ENCODE data around the gene FSIP1. TPM values are rescaled to one million over a fixed set of nuclear protein-coding genes. Genes with fewer than 3 reads are reported as not detected.

The FSIP1 gene
- total RNA-seq, 3 donors from 2014 or later: 0.22 to 0.69 (median 0.38) TPM

GRCh38 chr15:39597751-39598185, 184.9 kb downstream of the FSIP1 start:
- Mint-ChIP-seq H3K27me3 (ENCODE audit: low read depth) (no peaks in the 10 kb centered on the region), H3K4me1 (ENCODE audit: low read depth) (peaks cover 6% of the 10 kb centered on the region), H3K36me3 (ENCODE audit: insufficient read depth) (peaks cover 3% of the 10 kb centered on the region), H3K4me3 (no peak overlapping the region), H3K9me3 (no peaks in the 10 kb centered on the region)
- ATAC-seq (no peak), DNase-seq (no peak)

GRCh38 chr15:39597336-39597735, 185.3 kb downstream of the FSIP1 start:
- Mint-ChIP-seq H3K9me3 (no peaks in the 10 kb centered on the region), H3K27me3 (ENCODE audit: low read depth) (no peaks in the 10 kb centered on the region), H3K36me3 (ENCODE audit: insufficient read depth) (peaks cover 3% of the 10 kb centered on the region), H3K4me3 (no peak overlapping the region), H3K4me1 (ENCODE audit: low read depth) (peaks cover 6% of the 10 kb centered on the region)
- ATAC-seq (no peak), DNase-seq (no peak)

- Mint-ChIP-seq H3K36me3 (ENCODE audit: insufficient read depth) (peaks cover 3% of the 10 kb centered on the region), H3K4me3 (no peak overlapping the region), H3K9me3 (no peaks in the 10 kb centered on the region), H3K27me3 (ENCODE audit: low read depth) (no peaks in the 10 kb centered on the region), H3K4me1 (ENCODE audit: low read depth) (peaks cover 6% of the 10 kb centered on the region)
- ATAC-seq (no peak), DNase-seq (no peak)
These were observed 186.1 kb downstream of the FSIP1 start for GRCh38 chr15:39596358-39597051.

GRCh38 chr15:39595338-39596221, 187.1 kb downstream of the FSIP1 start:
- ATAC-seq (no peak), DNase-seq (no peak)
- H3K9me3 Mint-ChIP-seq: no peaks in the 10 kb centered on the region
- peaks cover 3% of the 10 kb centered on the region for H3K36me3 Mint-ChIP-seq (ENCODE audit: insufficient read depth)
- peaks cover 6% of the 10 kb centered on the region for H3K4me1 Mint-ChIP-seq (ENCODE audit: low read depth)
- no peak overlapping the region for H3K4me3 Mint-ChIP-seq
- no peaks in the 10 kb centered on the region for H3K27me3 Mint-ChIP-seq (ENCODE audit: low read depth)

- Mint-ChIP-seq H3K4me1 (ENCODE audit: low read depth) (peaks cover 6% of the 10 kb centered on the region), H3K27me3 (ENCODE audit: low read depth) (no peaks in the 10 kb centered on the region), H3K36me3 (ENCODE audit: insufficient read depth) (peaks cover 3% of the 10 kb centered on the region), H3K4me3 (no peak overlapping the region), H3K9me3 (no peaks in the 10 kb centered on the region)
- DNase-seq (no peak), ATAC-seq (no peak)
These were observed 187.9 kb downstream of the FSIP1 start for GRCh38 chr15:39594446-39595337.

- no peaks in the 10 kb centered on the region for H3K9me3 Mint-ChIP-seq
- ATAC-seq (peak; percentile 23 to 35), DNase-seq (no peak)
- no peaks in the 10 kb centered on the region for H3K27me3 Mint-ChIP-seq (ENCODE audit: low read depth)
- peaks cover 6% of the 10 kb centered on the region for H3K4me1 Mint-ChIP-seq (ENCODE audit: low read depth)
- H3K4me3 Mint-ChIP-seq: no peak overlapping the region
- H3K36me3 Mint-ChIP-seq (ENCODE audit: insufficient read depth): peaks cover 3% of the 10 kb centered on the region
These were observed 188.8 kb downstream of the FSIP1 start for GRCh38 chr15:39593656-39594445.

GRCh38 chr15:39593071-39593655, 189.5 kb downstream of the FSIP1 start:
- peaks cover 3% of the 10 kb centered on the region for H3K36me3 Mint-ChIP-seq (ENCODE audit: insufficient read depth)
- no peaks in the 10 kb centered on the region for H3K27me3 Mint-ChIP-seq (ENCODE audit: low read depth)
- ATAC-seq (no peak), DNase-seq (no peak)
- H3K4me3 Mint-ChIP-seq: no peak overlapping the region
- H3K9me3 Mint-ChIP-seq: no peaks in the 10 kb centered on the region
- H3K4me1 Mint-ChIP-seq (ENCODE audit: low read depth): peaks cover 6% of the 10 kb centered on the region

GRCh38 chr15:39592500-39592899, 190.1 kb downstream of the FSIP1 start:
- no peaks in the 10 kb centered on the region for H3K36me3 Mint-ChIP-seq (ENCODE audit: insufficient read depth)
- peaks cover 6% of the 10 kb centered on the region for H3K4me1 Mint-ChIP-seq (ENCODE audit: low read depth)
- no peaks in the 10 kb centered on the region for H3K27me3 Mint-ChIP-seq (ENCODE audit: low read depth)
- no peak overlapping the region for H3K4me3 Mint-ChIP-seq
- ATAC-seq (no peak), DNase-seq (no peak)
- H3K9me3 Mint-ChIP-seq: no peaks in the 10 kb centered on the region

GRCh38 chr15:39591896-39592315, 190.7 kb downstream of the FSIP1 start:
- Mint-ChIP-seq H3K27me3 (ENCODE audit: low read depth) (no peaks in the 10 kb centered on the region), H3K4me3 (no peak overlapping the region), H3K4me1 (ENCODE audit: low read depth) (peaks cover 6% of the 10 kb centered on the region), H3K9me3 (no peaks in the 10 kb centered on the region), H3K36me3 (ENCODE audit: insufficient read depth) (no peaks in the 10 kb centered on the region)
- DNase-seq (no peak), ATAC-seq (no peak)

GRCh38 chr15:39591141-39591895, 191.3 kb downstream of the FSIP1 start:
- no peak for ATAC-seq
- Mint-ChIP-seq H3K36me3 (ENCODE audit: insufficient read depth) (no peaks in the 10 kb centered on the region), H3K4me3 (no peak overlapping the region), H3K9me3 (no peaks in the 10 kb centered on the region), H3K4me1 (ENCODE audit: low read depth) (peaks cover 6% of the 10 kb centered on the region), H3K27me3 (ENCODE audit: low read depth) (no peaks in the 10 kb centered on the region)
- no peak for DNase-seq

GRCh38 chr15:39589815-39590644, 192.6 kb downstream of the FSIP1 start:
- DNase-seq: no peak
- H3K36me3 Mint-ChIP-seq (ENCODE audit: insufficient read depth): no peaks in the 10 kb centered on the region
- no peaks in the 10 kb centered on the region for H3K9me3 Mint-ChIP-seq
- ATAC-seq: no peak
- H3K4me3 Mint-ChIP-seq: no peak overlapping the region
- H3K27me3 Mint-ChIP-seq (ENCODE audit: low read depth): no peaks in the 10 kb centered on the region
- H3K4me1 Mint-ChIP-seq (ENCODE audit: low read depth): peaks cover 9% of the 10 kb centered on the region

- Mint-ChIP-seq H3K36me3 (ENCODE audit: insufficient read depth) (no peaks in the 10 kb centered on the region), H3K27me3 (ENCODE audit: low read depth) (no peaks in the 10 kb centered on the region), H3K4me1 (ENCODE audit: low read depth) (peaks cover 9% of the 10 kb centered on the region), H3K9me3 (no peaks in the 10 kb centered on the region), H3K4me3 (no peak overlapping the region)
- ATAC-seq (no peak), DNase-seq (no peak)
These were observed 193.3 kb downstream of the FSIP1 start for GRCh38 chr15:39589193-39589814.
